ENCODE measurements around the gene OPCML. TPM values are rescaled to one million over a fixed set of nuclear protein-coding genes. Genes with fewer than 3 reads are reported as not detected.

Gene OPCML
- total RNA-seq, 2 donors from 2014 or later = 0.34 TPM; not detected in 1

GRCh38 chr11:132821499-132821898 lies 710.8 kb downstream of the OPCML start:
- 72% methylated on average over 4 of the region's 4 CpGs for WGBS
- DNase-seq (ENCODE audit: low spot score) = no peak
- no peaks in the 10 kb centered on the region for H3K27me3 ChIP-seq (replicated peaks; ENCODE audit: insufficient read depth)
- no peak overlapping the region for H3K27ac ChIP-seq
- H3K36me3 ChIP-seq = no peaks in the 10 kb centered on the region
- H3K4me1 ChIP-seq (replicated peaks) = no peaks in the 10 kb centered on the region
- no peaks in the 10 kb centered on the region for H3K9me3 ChIP-seq
- TF ChIP-seq POLR2AphosphoS5 (IDR thresholded peaks at IDR 0.05) (no peak), POLR2A (IDR thresholded peaks at IDR 0.05) (no peak)
- TF ChIP-seq, protein P1, sequence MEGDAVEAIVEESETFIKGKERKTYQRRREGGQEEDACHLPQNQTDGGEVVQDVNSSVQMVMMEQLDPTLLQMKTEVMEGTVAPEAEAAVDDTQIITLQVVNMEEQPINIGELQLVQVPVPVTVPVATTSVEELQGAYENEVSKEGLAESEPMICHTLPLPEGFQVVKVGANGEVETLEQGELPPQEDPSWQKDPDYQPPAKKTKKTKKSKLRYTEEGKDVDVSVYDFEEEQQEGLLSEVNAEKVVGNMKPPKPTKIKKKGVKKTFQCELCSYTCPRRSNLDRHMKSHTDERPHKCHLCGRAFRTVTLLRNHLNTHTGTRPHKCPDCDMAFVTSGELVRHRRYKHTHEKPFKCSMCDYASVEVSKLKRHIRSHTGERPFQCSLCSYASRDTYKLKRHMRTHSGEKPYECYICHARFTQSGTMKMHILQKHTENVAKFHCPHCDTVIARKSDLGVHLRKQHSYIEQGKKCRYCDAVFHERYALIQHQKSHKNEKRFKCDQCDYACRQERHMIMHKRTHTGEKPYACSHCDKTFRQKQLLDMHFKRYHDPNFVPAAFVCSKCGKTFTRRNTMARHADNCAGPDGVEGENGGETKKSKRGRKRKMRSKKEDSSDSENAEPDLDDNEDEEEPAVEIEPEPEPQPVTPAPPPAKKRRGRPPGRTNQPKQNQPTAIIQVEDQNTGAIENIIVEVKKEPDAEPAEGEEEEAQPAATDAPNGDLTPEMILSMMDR (IDR thresholded peaks at IDR 0.05) = no peak
- H3K4me3 ChIP-seq = no peak overlapping the region
- intact Hi-C loops (cut with DNase I) = no loop called here

DNA sequence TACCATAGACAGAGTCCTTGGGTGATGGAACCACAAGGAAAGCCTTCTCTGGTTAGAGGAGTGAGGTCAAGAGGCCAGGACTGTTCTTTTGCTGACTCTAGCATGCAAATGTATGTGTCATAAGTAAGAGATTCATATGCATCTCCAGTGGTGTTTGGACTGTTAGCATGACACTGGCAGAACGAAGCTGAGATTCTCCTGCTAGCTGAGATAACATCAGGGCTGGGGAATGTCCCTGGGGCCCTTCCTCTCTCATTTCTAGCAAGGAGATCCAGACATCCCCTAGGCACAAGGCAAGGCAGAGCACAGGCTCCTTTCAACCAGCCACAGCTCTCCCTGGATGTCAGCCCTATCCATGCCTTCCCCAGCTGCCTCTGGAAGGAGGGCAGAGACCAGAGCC lies 711.3 kb downstream of the OPCML start:
- TF ChIP-seq POLR2AphosphoS5 (IDR thresholded peaks at IDR 0.05) = no peak
- TF ChIP-seq POLR2A (IDR thresholded peaks at IDR 0.05) = no peak
- TF ChIP-seq, protein P1 (IDR thresholded peaks at IDR 0.05) = no peak
- H3K27ac ChIP-seq = no peak overlapping the region
- 50% methylated on average over 1 of the region's 1 CpG for WGBS
- no peaks in the 10 kb centered on the region for H3K9me3 ChIP-seq
- no peaks in the 10 kb centered on the region for H3K36me3 ChIP-seq
- H3K4me3 ChIP-seq = no peak overlapping the region
- intact Hi-C loops (cut with DNase I) = no loop called here
- no peaks in the 10 kb centered on the region for H3K4me1 ChIP-seq (replicated peaks)
- no peaks in the 10 kb centered on the region for H3K27me3 ChIP-seq (replicated peaks; ENCODE audit: insufficient read depth)
- DNase-seq (ENCODE audit: low spot score) = no peak

DNA sequence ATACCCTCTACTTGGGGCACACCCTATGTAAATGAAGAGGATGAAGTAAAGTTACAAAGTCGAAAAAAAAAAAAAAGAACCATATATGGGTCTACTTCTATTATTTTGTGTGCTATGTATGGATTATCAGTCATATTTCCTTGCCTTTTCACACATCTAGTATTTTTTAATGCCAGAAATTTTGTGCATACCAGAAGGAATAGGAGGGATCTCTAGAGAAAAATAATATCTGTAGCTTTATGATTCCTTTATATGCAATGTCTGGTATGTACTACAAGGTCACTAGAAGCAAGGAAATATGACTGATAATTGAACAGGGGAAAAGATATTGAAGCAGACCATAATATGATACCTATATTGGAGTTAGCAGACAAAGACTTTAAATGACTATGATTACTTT lies 713.4 kb downstream of the OPCML start:
- Histone ChIP-seq H3K27me3 (replicated peaks; ENCODE audit: insufficient read depth) (no peaks in the 10 kb centered on the region), H3K9me3 (no peaks in the 10 kb centered on the region), H3K27ac (no peak overlapping the region), H3K4me3 (no peak overlapping the region), H3K36me3 (no peaks in the 10 kb centered on the region), H3K4me1 (replicated peaks) (no peaks in the 10 kb centered on the region)
- intact Hi-C loops (cut with DNase I) = no loop called here
- 95% methylated on average over 1 of the region's 1 CpG for WGBS
- no peak for TF ChIP-seq POLR2AphosphoS5 (IDR thresholded peaks at IDR 0.05)
- no peak for TF ChIP-seq POLR2A (IDR thresholded peaks at IDR 0.05)
- TF ChIP-seq, protein P1 (IDR thresholded peaks at IDR 0.05) = no peak
- no peak for DNase-seq (ENCODE audit: low spot score)

DNA sequence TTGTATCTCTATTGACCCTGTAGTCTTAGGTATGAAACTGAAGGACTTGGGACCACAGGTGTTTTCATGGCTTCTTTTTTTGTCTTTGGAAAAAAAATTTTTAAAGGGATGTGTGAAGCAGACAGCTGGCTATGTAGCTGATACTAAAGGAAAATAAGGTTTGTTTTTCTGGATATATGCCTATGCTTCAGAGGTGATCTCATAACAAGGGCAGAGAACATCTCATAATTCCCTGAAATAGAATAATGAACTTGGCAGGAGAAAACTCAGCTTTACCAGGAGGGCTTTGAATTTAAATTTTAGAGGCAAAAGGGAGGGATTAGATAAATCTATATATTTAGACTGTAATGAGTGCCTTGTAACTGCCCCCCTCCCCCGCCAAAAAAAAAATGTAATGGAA lies 714.9 kb downstream of the OPCML start:
- TF ChIP-seq POLR2AphosphoS5 (IDR thresholded peaks at IDR 0.05) (no peak), POLR2A (IDR thresholded peaks at IDR 0.05) (no peak)
- TF ChIP-seq, protein P1 (IDR thresholded peaks at IDR 0.05) = no peak

DNA sequence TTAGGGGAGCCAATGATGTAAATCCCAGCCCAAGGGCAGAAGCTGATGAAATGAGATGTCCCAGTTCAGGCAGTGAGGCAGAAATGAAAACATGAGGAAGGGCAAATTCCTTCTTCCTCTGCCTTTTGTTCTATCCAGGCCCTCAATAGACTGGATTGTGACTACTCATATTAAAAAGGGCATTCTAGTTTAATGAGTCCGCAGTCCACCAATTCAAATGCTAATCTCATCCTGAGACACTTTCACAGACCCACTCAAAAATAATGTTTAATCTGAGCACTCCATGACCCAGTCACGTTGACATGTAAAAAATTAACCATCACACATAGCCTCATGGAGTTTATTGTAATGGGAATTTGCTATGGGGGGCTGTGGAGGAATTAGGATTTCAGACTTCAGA lies 717.9 kb downstream of the OPCML start:
- TF ChIP-seq POLR2A (IDR thresholded peaks at IDR 0.05) (no peak), POLR2AphosphoS5 (IDR thresholded peaks at IDR 0.05) (no peak)
- TF ChIP-seq, protein P1 (IDR thresholded peaks at IDR 0.05) = no peak
- no peaks in the 10 kb centered on the region for H3K27me3 ChIP-seq (replicated peaks; ENCODE audit: insufficient read depth)
- H3K36me3 ChIP-seq = no peaks in the 10 kb centered on the region
- no peak overlapping the region for H3K4me3 ChIP-seq
- intact Hi-C loops (cut with DNase I) = no loop called here
- no peaks in the 10 kb centered on the region for H3K4me1 ChIP-seq (replicated peaks)
- H3K27ac ChIP-seq = no peak overlapping the region
- no peak for DNase-seq (ENCODE audit: low spot score)
- no peaks in the 10 kb centered on the region for H3K9me3 ChIP-seq
- WGBS = 69% methylated on average over 2 of the region's 2 CpGs

More for the DNA sequence above, 714.9 kb downstream of the OPCML start:
- DNase-seq (ENCODE audit: low spot score) = no peak
- Histone ChIP-seq H3K9me3 (no peaks in the 10 kb centered on the region), H3K4me1 (replicated peaks) (no peaks in the 10 kb centered on the region), H3K4me3 (no peak overlapping the region), H3K27me3 (replicated peaks; ENCODE audit: insufficient read depth) (no peaks in the 10 kb centered on the region), H3K27ac (no peak overlapping the region), H3K36me3 (no peaks in the 10 kb centered on the region)
- WGBS = 92% methylated on average over 1 of the region's 1 CpG
- intact Hi-C loops (cut with DNase I) = no loop called here

Measured in prostate gland (tissue), 2 donors.